DOHH2 (cell line): ENCODE results near the gene SLC39A11.

ENCODE experiments used
- H3F3A ChIP-seq: fragments of 200-600 bp; sonication (generic), shearing (Covaris generic); 2 replicates; pipeline ENCODE4 v1.6.0; 2016; ENCODE audit warnings: antibody characterized with exemption, mild to moderate bottlenecking; ENCODE audit not compliant: control insufficient read depth, insufficient read depth
- H3K27ac ChIP-seq: fragments of 200-600 bp; sonication (generic); 2 replicates; pipeline ENCODE4 v1.5.1; 2014; ENCODE audit warnings: low read depth, mild to moderate bottlenecking, low read length, moderate library complexity
- H3K27me3 ChIP-seq: fragments of 200-600 bp; sonication (generic); 2 replicates; pipeline ENCODE4 v1.6.1; 2014; ENCODE audit warnings: mild to moderate bottlenecking, low read length, mixed read lengths; ENCODE audit not compliant: control insufficient read depth
- H3K36me3 ChIP-seq: fragments of 200-600 bp; sonication (generic); 2 replicates; pipeline ENCODE4 v1.6.1; 2014; ENCODE audit warnings: mild to moderate bottlenecking, low read length, moderate library complexity, mixed read lengths; ENCODE audit not compliant: control insufficient read depth
- H3K4me1 ChIP-seq: fragments of 200-600 bp; sonication (generic); 2 replicates; pipeline ENCODE4 v1.6.1; 2014; ENCODE audit warnings: mild to moderate bottlenecking, low read length, mixed read lengths; ENCODE audit not compliant: control insufficient read depth
- H3K4me2 ChIP-seq: fragments of 200-600 bp; sonication (generic); 2 replicates; pipeline ENCODE4 v1.6.0; 2014; ENCODE audit warnings: mild to moderate bottlenecking, low read length, moderate library complexity
- H3K4me3 ChIP-seq: fragments of 200-600 bp; sonication (generic); 2 replicates; pipeline ENCODE4 v1.5.1; 2014; ENCODE audit warnings: mild to moderate bottlenecking, low read length, mixed read lengths
- H3K79me2 ChIP-seq: fragments of 200-600 bp; sonication (generic); 2 replicates; pipeline ENCODE4 v1.6.1; 2014; ENCODE audit warnings: mild to moderate bottlenecking, low read length, mixed read lengths; ENCODE audit not compliant: control insufficient read depth
- H3K9me2 ChIP-seq: fragments of 200-600 bp; sonication (generic); replicated peaks from 2 replicates; pipeline ENCODE4 v1.6.1; 2014; ENCODE audit warnings: mild to moderate bottlenecking, low read length, mixed read lengths; ENCODE audit not compliant: control insufficient read depth
- H3K9me3 ChIP-seq: fragments of 200-600 bp; sonication (generic); 2 replicates; pipeline ENCODE4 v1.6.1; 2014; ENCODE audit warnings: antibody characterized with exemption, low read length, mixed read lengths; ENCODE audit not compliant: control insufficient read depth, insufficient read depth
- H4K20me1 ChIP-seq: fragments of 200-600 bp; sonication (generic); 2 replicates; pipeline ENCODE4 v1.6.0; 2014; ENCODE audit warnings: low read depth, mild to moderate bottlenecking, antibody characterized with exemption, low read length, moderate library complexity; ENCODE audit not compliant: control insufficient read depth, insufficient read depth
- EZH2phosphoT487 ChIP-seq: fragments of 200-600 bp; sonication (generic); IDR thresholded peaks from 2 replicates; pipeline ENCODE4 v1.6.1; 2017; ENCODE audit warnings: borderline replicate concordance, mild to moderate bottlenecking, antibody characterized with exemption, low read length, moderate library complexity, mixed read lengths
- TF ChIP-seq, protein P1 (sequence below): fragments of 200-600 bp; sonication (generic); IDR thresholded peaks from one replicate; pipeline ENCODE4 v1.5.1; 2014; ENCODE audit warnings: antibody characterized with exemption, mild to moderate bottlenecking, low read depth, low read length; ENCODE audit not compliant: poor library complexity, severe bottlenecking

Gene SLC39A11

DNA sequence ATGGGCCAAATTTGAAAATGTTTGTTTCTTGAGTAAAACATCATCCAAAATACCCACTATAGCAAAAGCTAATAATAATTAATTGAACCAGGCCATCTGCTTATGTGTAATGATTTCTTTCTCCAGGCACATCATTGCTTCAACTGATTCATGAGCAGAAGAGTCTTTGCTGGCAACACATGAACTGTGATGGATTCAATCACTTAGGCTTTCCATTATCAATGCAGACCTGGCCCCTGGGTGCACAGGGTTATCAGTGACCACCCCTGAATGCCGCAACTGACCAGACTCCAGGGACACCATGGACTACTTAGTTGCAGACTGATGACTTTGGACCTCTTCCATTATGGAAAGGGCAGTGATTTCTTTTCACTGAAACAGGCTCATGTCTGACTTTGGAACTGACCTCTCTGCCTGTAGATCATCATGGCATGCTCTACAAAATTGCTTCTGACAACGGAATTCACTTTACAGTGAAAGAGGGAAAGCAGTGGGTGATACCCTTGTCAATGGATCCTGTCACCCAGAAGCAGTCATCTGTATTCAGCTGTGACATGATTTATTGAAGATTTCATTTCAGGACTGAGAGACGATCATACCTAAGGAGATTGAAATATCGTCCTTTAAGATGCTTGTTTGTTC lies 448.8 kb downstream of the SLC39A11 start:
- H3K4me1 ChIP-seq: no peaks in the 10 kb centered on the region
- no peaks in the 10 kb centered on the region for H3K27me3 ChIP-seq
- no peaks in the 10 kb centered on the region for H3K79me2 ChIP-seq
- TF ChIP-seq, protein P1, sequence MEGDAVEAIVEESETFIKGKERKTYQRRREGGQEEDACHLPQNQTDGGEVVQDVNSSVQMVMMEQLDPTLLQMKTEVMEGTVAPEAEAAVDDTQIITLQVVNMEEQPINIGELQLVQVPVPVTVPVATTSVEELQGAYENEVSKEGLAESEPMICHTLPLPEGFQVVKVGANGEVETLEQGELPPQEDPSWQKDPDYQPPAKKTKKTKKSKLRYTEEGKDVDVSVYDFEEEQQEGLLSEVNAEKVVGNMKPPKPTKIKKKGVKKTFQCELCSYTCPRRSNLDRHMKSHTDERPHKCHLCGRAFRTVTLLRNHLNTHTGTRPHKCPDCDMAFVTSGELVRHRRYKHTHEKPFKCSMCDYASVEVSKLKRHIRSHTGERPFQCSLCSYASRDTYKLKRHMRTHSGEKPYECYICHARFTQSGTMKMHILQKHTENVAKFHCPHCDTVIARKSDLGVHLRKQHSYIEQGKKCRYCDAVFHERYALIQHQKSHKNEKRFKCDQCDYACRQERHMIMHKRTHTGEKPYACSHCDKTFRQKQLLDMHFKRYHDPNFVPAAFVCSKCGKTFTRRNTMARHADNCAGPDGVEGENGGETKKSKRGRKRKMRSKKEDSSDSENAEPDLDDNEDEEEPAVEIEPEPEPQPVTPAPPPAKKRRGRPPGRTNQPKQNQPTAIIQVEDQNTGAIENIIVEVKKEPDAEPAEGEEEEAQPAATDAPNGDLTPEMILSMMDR: no peak
- no peak for TF ChIP-seq EZH2phosphoT487
- no peak overlapping the region for H3K27ac ChIP-seq
- H3K36me3 ChIP-seq: no peaks in the 10 kb centered on the region
- no peaks in the 10 kb centered on the region for H3K9me2 ChIP-seq
- no peaks in the 10 kb centered on the region for H4K20me1 ChIP-seq
- no peaks in the 10 kb centered on the region for H3K9me3 ChIP-seq
- H3K4me3 ChIP-seq: no peak overlapping the region
- H3F3A ChIP-seq: no peaks in the 10 kb centered on the region
- no peak overlapping the region for H3K4me2 ChIP-seq

DNA sequence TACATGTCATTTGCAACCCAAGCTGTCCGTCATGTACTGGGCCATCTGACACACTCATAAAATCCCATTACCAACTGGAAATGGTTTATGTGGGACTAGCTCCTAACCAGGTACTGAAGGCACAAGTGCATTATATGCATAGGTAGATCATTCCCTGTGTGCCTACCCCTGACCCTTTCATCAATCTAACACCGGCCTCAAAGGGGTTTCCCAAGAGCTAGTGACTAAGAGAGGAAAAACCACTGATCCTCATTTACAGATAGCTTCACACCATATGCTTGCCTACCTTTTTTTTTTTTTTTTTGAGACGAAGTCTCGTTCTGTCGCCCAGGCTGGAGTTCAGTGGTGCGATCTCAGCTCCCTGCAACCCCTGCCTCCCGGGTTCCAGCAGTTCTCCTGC lies 449.8 kb downstream of the SLC39A11 start:
- Histone ChIP-seq H3K4me2 (no peak overlapping the region), H3K4me1 (no peaks in the 10 kb centered on the region)

DNA sequence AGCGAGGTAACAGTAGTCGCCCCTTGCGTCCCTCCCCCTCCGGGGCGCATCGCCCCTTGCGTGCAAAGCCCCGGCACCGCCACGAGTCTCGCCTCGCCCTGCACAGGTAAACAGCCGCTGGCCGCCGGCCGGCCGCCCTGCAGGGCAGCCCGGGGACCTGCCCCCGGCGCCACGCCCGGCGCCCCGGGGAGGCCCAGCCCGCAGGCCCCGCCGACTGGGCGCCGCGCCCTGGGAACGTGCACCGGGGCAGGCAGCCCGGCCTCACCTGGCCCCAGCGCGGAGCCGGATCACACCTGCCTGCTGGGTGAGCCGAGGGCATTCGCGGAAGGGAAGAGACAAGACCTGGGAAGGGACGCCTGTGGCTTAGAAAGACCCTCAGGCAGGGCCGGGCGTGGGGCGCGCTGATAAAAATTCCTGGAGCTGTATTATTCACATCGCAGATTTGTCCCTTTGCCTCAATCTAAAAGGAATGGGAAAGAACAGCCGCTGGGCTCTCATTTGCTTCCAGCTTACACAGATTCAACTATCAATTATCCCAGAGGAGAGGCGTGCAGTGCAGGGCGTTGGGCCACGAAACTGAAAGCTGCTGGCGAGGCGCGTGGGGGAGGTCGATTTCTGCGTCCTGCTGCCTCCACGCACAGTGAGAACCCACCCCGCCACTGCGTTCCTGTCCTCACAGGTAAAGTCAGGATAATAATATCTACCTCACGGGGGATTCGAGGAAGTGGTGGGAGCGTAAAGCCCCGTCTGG lies 451.9 kb downstream of the SLC39A11 start:
- Histone ChIP-seq H3K9me2 (no peaks in the 10 kb centered on the region), H3K4me1 (no peaks in the 10 kb centered on the region), H3F3A (no peaks in the 10 kb centered on the region), H3K27me3 (no peaks in the 10 kb centered on the region), H3K4me3 (no peak overlapping the region), H4K20me1 (no peaks in the 10 kb centered on the region), H3K36me3 (no peaks in the 10 kb centered on the region), H3K9me3 (no peaks in the 10 kb centered on the region), H3K79me2 (no peaks in the 10 kb centered on the region), H3K27ac (no peak overlapping the region), H3K4me2 (no peak overlapping the region)
- TF ChIP-seq EZH2phosphoT487: no peak
- TF ChIP-seq, protein P1: no peak

More for the DNA sequence above, 449.8 kb downstream of the SLC39A11 start:
- Histone ChIP-seq H3K9me2 (no peaks in the 10 kb centered on the region), H4K20me1 (no peaks in the 10 kb centered on the region), H3K36me3 (no peaks in the 10 kb centered on the region), H3F3A (no peaks in the 10 kb centered on the region), H3K9me3 (no peaks in the 10 kb centered on the region), H3K4me3 (no peak overlapping the region), H3K27ac (no peak overlapping the region), H3K79me2 (no peaks in the 10 kb centered on the region), H3K27me3 (no peaks in the 10 kb centered on the region)
- TF ChIP-seq EZH2phosphoT487: no peak
- TF ChIP-seq, protein P1: no peak
